ENCODE measurements around the gene TPD52L1. TPM values are rescaled to one million over a fixed set of nuclear protein-coding genes. Genes with fewer than 3 reads are reported as not detected.
"Not testable (repeated sequence)": the region's sequence is repeated elsewhere in the genome, so short reads cannot be mapped to it uniquely, and the experiment has no call there.

The TPD52L1 gene
- total and polyA plus RNA-seq, 4 donors: 15.6 to 43.5 (median 16.7) TPM

DNA sequence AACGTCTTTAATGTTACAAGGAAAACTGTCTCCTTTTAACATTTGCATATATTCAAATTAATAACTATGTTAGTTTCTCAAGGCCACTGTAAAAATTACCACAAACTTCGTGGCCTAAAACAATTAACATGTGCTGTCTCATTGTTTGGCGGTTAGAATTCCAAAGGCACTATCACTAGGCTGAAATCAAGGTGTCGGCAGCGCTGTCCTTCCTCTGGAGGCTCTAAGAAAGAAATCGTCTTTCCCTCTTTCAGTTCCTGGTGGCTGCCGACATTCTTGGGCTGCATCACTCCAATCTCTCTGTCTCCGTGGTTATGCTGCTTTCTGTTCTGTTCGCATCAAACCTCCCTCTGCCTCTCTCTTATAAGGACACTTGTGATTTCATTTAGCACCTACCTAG lies 4.2 kb downstream of the TPD52L1 start:
- ATAC-seq (ENCODE audit: insufficient read depth, low FRiP score): no peak
- Histone ChIP-seq H3K9me3 (ENCODE audit: control insufficient read depth in 4 of 4, insufficient read depth in 3 of 4, low read length in 3 of 4) (no peaks in the 10 kb centered on the region), H3K9ac (ENCODE audit: insufficient read depth in 1 of 2, low read length in 2 of 2) (no peak overlapping the region), H3K27ac (ENCODE audit: low read depth in 1 of 2, low read length in 1 of 2) (no peak overlapping the region), H3K4me1 (ENCODE audit: control insufficient read depth in 5 of 5, insufficient read depth in 5 of 5, low read length in 5 of 5) (peaks cover 0 to 13% (median 0%) of the 10 kb centered on the region in 5 donors), H3K36me3 (ENCODE audit: control insufficient read depth in 4 of 4, insufficient read depth in 4 of 4, low read length in 4 of 4) (no peaks in the 10 kb centered on the region), H3K4me3 (no peak overlapping the region), H3K27me3 (ENCODE audit: control insufficient read depth in 3 of 3, insufficient read depth in 3 of 3, low read length in 2 of 3) (peaks cover 0 to 1% (median 0%) of the 10 kb centered on the region in 3 donors)
- TF ChIP-seq, protein P1, sequence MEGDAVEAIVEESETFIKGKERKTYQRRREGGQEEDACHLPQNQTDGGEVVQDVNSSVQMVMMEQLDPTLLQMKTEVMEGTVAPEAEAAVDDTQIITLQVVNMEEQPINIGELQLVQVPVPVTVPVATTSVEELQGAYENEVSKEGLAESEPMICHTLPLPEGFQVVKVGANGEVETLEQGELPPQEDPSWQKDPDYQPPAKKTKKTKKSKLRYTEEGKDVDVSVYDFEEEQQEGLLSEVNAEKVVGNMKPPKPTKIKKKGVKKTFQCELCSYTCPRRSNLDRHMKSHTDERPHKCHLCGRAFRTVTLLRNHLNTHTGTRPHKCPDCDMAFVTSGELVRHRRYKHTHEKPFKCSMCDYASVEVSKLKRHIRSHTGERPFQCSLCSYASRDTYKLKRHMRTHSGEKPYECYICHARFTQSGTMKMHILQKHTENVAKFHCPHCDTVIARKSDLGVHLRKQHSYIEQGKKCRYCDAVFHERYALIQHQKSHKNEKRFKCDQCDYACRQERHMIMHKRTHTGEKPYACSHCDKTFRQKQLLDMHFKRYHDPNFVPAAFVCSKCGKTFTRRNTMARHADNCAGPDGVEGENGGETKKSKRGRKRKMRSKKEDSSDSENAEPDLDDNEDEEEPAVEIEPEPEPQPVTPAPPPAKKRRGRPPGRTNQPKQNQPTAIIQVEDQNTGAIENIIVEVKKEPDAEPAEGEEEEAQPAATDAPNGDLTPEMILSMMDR (IDR thresholded peaks at IDR 0.05; ENCODE audit: control extremely low read depth, extremely low read depth): no peak
- no peak for DNase-seq
- WGBS, 2 donors: 83 to 88% methylated on average over 9 of the region's 9 CpGs

GRCh38 chr6:125163339-125163738 lies 9.8 kb downstream of the TPD52L1 start:
- H3K27ac ChIP-seq (ENCODE audit: low read depth in 1 of 2, low read length in 1 of 2); H3K27me3 ChIP-seq (ENCODE audit: control insufficient read depth in 3 of 3, insufficient read depth in 3 of 3, low read length in 2 of 3); H3K4me3 ChIP-seq; H3K9ac ChIP-seq (ENCODE audit: insufficient read depth in 1 of 2, low read length in 2 of 2); H3K4me1 ChIP-seq (ENCODE audit: control insufficient read depth in 5 of 5, insufficient read depth in 5 of 5, low read length in 5 of 5); H3K9me3 ChIP-seq (ENCODE audit: control insufficient read depth in 4 of 4, insufficient read depth in 3 of 4, low read length in 3 of 4); H3K36me3 ChIP-seq (ENCODE audit: control insufficient read depth in 4 of 4, insufficient read depth in 4 of 4, low read length in 4 of 4); DNase-seq; ATAC-seq (ENCODE audit: insufficient read depth, low FRiP score): not testable (repeated sequence)
- 95 to 96% methylated on average over 4 of the region's 4 CpGs for WGBS, 2 donors

GRCh38 chr6:125163811-125164210 lies 10.2 kb downstream of the TPD52L1 start:
- no peak overlapping the region for H3K9ac ChIP-seq (ENCODE audit: insufficient read depth in 1 of 2, low read length in 2 of 2)
- peaks cover 0 to 2% (median 0%) of the 10 kb centered on the region in 5 donors for H3K4me1 ChIP-seq (ENCODE audit: control insufficient read depth in 5 of 5, insufficient read depth in 5 of 5, low read length in 5 of 5)
- H3K4me3 ChIP-seq: no peak overlapping the region
- DNase-seq (no peak), ATAC-seq (ENCODE audit: insufficient read depth, low FRiP score) (no peak)
- TF ChIP-seq, protein P1 (IDR thresholded peaks at IDR 0.05; ENCODE audit: control extremely low read depth, extremely low read depth): no peak
- 94% methylated on average over 1 of the region's 1 CpG for WGBS, 2 donors
- H3K27me3 ChIP-seq (ENCODE audit: control insufficient read depth in 3 of 3, insufficient read depth in 3 of 3, low read length in 2 of 3): no peaks in the 10 kb centered on the region
- H3K9me3 ChIP-seq (ENCODE audit: control insufficient read depth in 4 of 4, insufficient read depth in 3 of 4, low read length in 3 of 4): no peaks in the 10 kb centered on the region
- no peak overlapping the region for H3K27ac ChIP-seq (ENCODE audit: low read depth in 1 of 2, low read length in 1 of 2)
- H3K36me3 ChIP-seq (ENCODE audit: control insufficient read depth in 4 of 4, insufficient read depth in 4 of 4, low read length in 4 of 4): no peaks in the 10 kb centered on the region

- Histone ChIP-seq H3K36me3 (ENCODE audit: control insufficient read depth in 4 of 4, insufficient read depth in 4 of 4, low read length in 4 of 4) (no peaks in the 10 kb centered on the region), H3K27me3 (ENCODE audit: control insufficient read depth in 3 of 3, insufficient read depth in 3 of 3, low read length in 2 of 3) (no peaks in the 10 kb centered on the region), H3K4me3 (no peak overlapping the region), H3K9ac (ENCODE audit: insufficient read depth in 1 of 2, low read length in 2 of 2) (no peak overlapping the region), H3K27ac (ENCODE audit: low read depth in 1 of 2, low read length in 1 of 2) (no peak overlapping the region), H3K4me1 (ENCODE audit: control insufficient read depth in 5 of 5, insufficient read depth in 5 of 5, low read length in 5 of 5) (peaks cover 0 to 2% (median 0%) of the 10 kb centered on the region in 5 donors), H3K9me3 (ENCODE audit: control insufficient read depth in 4 of 4, insufficient read depth in 3 of 4, low read length in 3 of 4) (no peaks in the 10 kb centered on the region)
- ATAC-seq (ENCODE audit: insufficient read depth, low FRiP score): no peak
- TF ChIP-seq, protein P1 (IDR thresholded peaks at IDR 0.05; ENCODE audit: control extremely low read depth, extremely low read depth): no peak
- 77 to 86% methylated on average over 4 of the region's 4 CpGs for WGBS, 2 donors
- DNase-seq: no peak
Measured at GRCh38 chr6:125164696-125165095, 11.1 kb downstream of the TPD52L1 start.

Measured in lung (tissue), 12 donors.